Liver (tissue), 3 donors: ENCODE data around the gene FNBP1.

Source experiments
- ATF3 ChIP-seq: IDR thresholded peaks from 2 replicates; pipeline ENCODE4 v1.6.1; 2016; ENCODE audit warnings: antibody characterized with exemption
- CTCF ChIP-seq: fragments of 150-350 bp; IDR thresholded peaks from 2 replicates; pipeline ENCODE4 v1.5.1; 2017; ENCODE audit warnings: improper control_type of control experiment, low read depth, low read length; ENCODE audit not compliant: missing input control
- EGR1 ChIP-seq, 2 donors: IDR thresholded peaks; 2 replicates each; pipeline ENCODE4 v1.6.1; 2016 to 2018; ENCODE audit warnings: antibody characterized with exemption in 2 of 2, low read depth in 2 of 2
- FOXA2 ChIP-seq: IDR thresholded peaks from 2 replicates; pipeline ENCODE4 v1.6.1; 2016; ENCODE audit warnings: antibody characterized with exemption
- GABPA ChIP-seq, 2 donors: IDR thresholded peaks in 1 of 2; conservative IDR thresholded peaks in 1 of 2; 2 replicates each; pipeline ENCODE4 v1.6.1; 2016; ENCODE audit warnings: antibody characterized with exemption in 2 of 2, mild to moderate bottlenecking in 1 of 2, moderate library complexity in 1 of 2
- HNF4G ChIP-seq: IDR thresholded peaks from 2 replicates; pipeline ENCODE4 v1.6.1; 2016; ENCODE audit warnings: antibody characterized with exemption
- JUND ChIP-seq, 2 donors: IDR thresholded peaks; 2 replicates each; pipeline ENCODE4 v1.6.1; 2016; ENCODE audit warnings: antibody characterized with exemption in 2 of 2
- MAX ChIP-seq: IDR thresholded peaks from 2 replicates; pipeline ENCODE4 v1.6.1; 2016; ENCODE audit warnings: antibody characterized with exemption
- NR2F2 ChIP-seq: IDR thresholded peaks from 2 replicates; pipeline ENCODE4 v1.6.1; 2016; ENCODE audit warnings: antibody characterized with exemption
- RAD21 ChIP-seq, 2 donors: IDR thresholded peaks; 2 replicates each; pipeline ENCODE4 v1.6.1; 2016; ENCODE audit warnings: antibody characterized with exemption in 2 of 2, mild to moderate bottlenecking in 2 of 2
- REST ChIP-seq: IDR thresholded peaks from 2 replicates; pipeline ENCODE4 v1.6.1; 2016; ENCODE audit warnings: antibody characterized with exemption, mild to moderate bottlenecking
- TAF1 ChIP-seq: conservative IDR thresholded peaks from 2 replicates; pipeline ENCODE4 v1.6.1; 2016; ENCODE audit warnings: antibody characterized with exemption, mild to moderate bottlenecking
- YY1 ChIP-seq: IDR thresholded peaks from 2 replicates; pipeline ENCODE4 v1.6.1; 2016; ENCODE audit warnings: antibody characterized with exemption, mild to moderate bottlenecking
- ZBTB33 ChIP-seq: IDR thresholded peaks from 2 replicates; pipeline ENCODE4 v1.6.1; 2016; ENCODE audit warnings: antibody characterized with exemption
- donor health status: healthy.
- donor health status: healthy.

GRCh38 chr9:129864991-129865647, 177.9 kb downstream of the FNBP1 start:
- TF ChIP-seq CTCF = no peak
- TF ChIP-seq GABPA (IDR thresholded peaks at IDR 0.05 in 1 of 2, conservative IDR thresholded peaks at IDR 0.05 in 1 of 2) = no peak
- TF ChIP-seq RAD21 (IDR thresholded peaks at IDR 0.05) = no peak
- TF ChIP-seq REST = no peak
- no peak for TF ChIP-seq TAF1
- no peak for TF ChIP-seq ZBTB33
- TF ChIP-seq JUND (IDR thresholded peaks at IDR 0.05) = no peak
- TF ChIP-seq ATF3 = no peak
- TF ChIP-seq YY1 = no peak
- no peak for TF ChIP-seq MAX
- no peak for TF ChIP-seq HNF4G
- TF ChIP-seq NR2F2 = no peak
- TF ChIP-seq EGR1 (IDR thresholded peaks at IDR 0.05; ENCODE audit: low read depth in 2 of 2) = no peak
- no peak for TF ChIP-seq FOXA2
